ENCODE data around the gene ARHGAP8. TPM values are rescaled to one million over a fixed set of nuclear protein-coding genes. Genes with fewer than 3 reads are reported as not detected.
A peak's percentile ranks its signal among the peaks of the same experiment; 100 is the strongest.

Gene ARHGAP8
- total and polyA plus RNA-seq, 2 of the 13 experiments (the other 11 are each of a cell fraction or from before 2014, with no cell fraction given), result 0.07 TPM; not detected in 1

GRCh38 chr22:44847380-44847779 is 95.0 kb downstream of the ARHGAP8 start:
- intact Hi-C loops (cut with micrococcal nuclease; ENCODE audit: unreplicated experiment), result no loop called here
- WGBS (ENCODE audit: low lambda C conversion rate), result 0% methylated on average over 4 of the region's 4 CpGs
- Histone ChIP-seq H3K36me3 (replicated peaks in 1 of 2; ENCODE audit: control insufficient read depth in 1 of 2, insufficient read depth in 2 of 2, low read length in 2 of 2) (no peaks in the 10 kb centered on the region), H3K4me2 (ENCODE audit: low read depth, low read length) (no peak overlapping the region), H2AFZ (ENCODE audit: low read length) (no peak overlapping the region), H3K27ac (ENCODE audit: extremely low read length, insufficient read depth, low read length) (no peak overlapping the region), H3K4me1 (ENCODE audit: insufficient read depth, low read length) (no peaks in the 10 kb centered on the region), H3K27me3 (ENCODE audit: control insufficient read depth in 1 of 2, insufficient read depth in 2 of 2, low read length in 2 of 2) (peaks cover 2 to 17% of the 10 kb centered on the region in 2 experiments; a peak in 3 of 5 replicates), H3K9me3 (ENCODE audit: low read length) (no peaks in the 10 kb centered on the region), H4K20me1 (ENCODE audit: insufficient read depth, low read length) (no peaks in the 10 kb centered on the region), H3K4me3 (replicated peaks in 1 of 3; ENCODE audit: insufficient read depth in 1 of 3, low read depth in 2 of 3, low read length in 3 of 3) (no peak overlapping the region), H3K79me2 (ENCODE audit: insufficient read depth, low read length) (no peaks in the 10 kb centered on the region), H3K9ac (ENCODE audit: insufficient read depth, low read depth, low read length) (no peak overlapping the region)
- in situ Hi-C loops (cut with HindIII; ENCODE audit: extremely low pct_ligation_motif_present, low pct_unique_long_range_greater_than_20kb), result no loop called here
- BruUV-seq (replicated peaks), result no TSS peak
- DNase-seq (ENCODE audit: low spot score), result no peak
- no peak for FAIRE-seq
- ChIA-PET CTCF (ENCODE audit: low intra/inter-chr PET ratio, low total read pairs) (no interaction called here), POLR2A (no interaction called here)
- peak; percentile 14; the same call in 1 of the 2 replicates for TF ChIP-seq ZNF768 (CRISPR knock-in tag; IDR thresholded peaks at IDR 0.05)
- TF ChIP-seq ZNF225 (CRISPR knock-in tag; IDR thresholded peaks at IDR 0.05), result no peak
- ATAC-seq, result no peak

- Histone ChIP-seq H3K27ac (ENCODE audit: extremely low read length, insufficient read depth, low read length) (no peak overlapping the region), H3K27me3 (ENCODE audit: control insufficient read depth in 1 of 2, insufficient read depth in 2 of 2, low read length in 2 of 2) (peaks cover 2 to 17% of the 10 kb centered on the region in 2 experiments; a peak in 3 of 5 replicates), H2AFZ (ENCODE audit: low read length) (no peak overlapping the region), H4K20me1 (ENCODE audit: insufficient read depth, low read length) (no peaks in the 10 kb centered on the region), H3K36me3 (replicated peaks in 1 of 2; ENCODE audit: control insufficient read depth in 1 of 2, insufficient read depth in 2 of 2, low read length in 2 of 2) (no peaks in the 10 kb centered on the region), H3K4me3 (replicated peaks in 1 of 3; ENCODE audit: insufficient read depth in 1 of 3, low read depth in 2 of 3, low read length in 3 of 3) (no peak overlapping the region), H3K4me1 (ENCODE audit: insufficient read depth, low read length) (no peaks in the 10 kb centered on the region), H3K79me2 (ENCODE audit: insufficient read depth, low read length) (no peaks in the 10 kb centered on the region), H3K4me2 (ENCODE audit: low read depth, low read length) (no peak overlapping the region), H3K9ac (ENCODE audit: insufficient read depth, low read depth, low read length) (no peak overlapping the region), H3K9me3 (ENCODE audit: low read length) (no peaks in the 10 kb centered on the region)
- intact Hi-C loops (cut with micrococcal nuclease; ENCODE audit: unreplicated experiment) (no loop called here), in situ Hi-C loops (cut with HindIII; ENCODE audit: extremely low pct_ligation_motif_present, low pct_unique_long_range_greater_than_20kb) (no loop called here)
- ATAC-seq, result no peak
- BruUV-seq (replicated peaks), result no TSS peak
- POLR2A ChIA-PET, result no interaction called here
- whole genome bisulfite sequencing (ENCODE audit: low lambda C conversion rate), result no CpG with 5 or more reads among the region's 18 CpGs
- DNase-seq (ENCODE audit: low spot score), result no peak
- CTCF ChIA-PET (ENCODE audit: low intra/inter-chr PET ratio, low total read pairs), result no interaction called here
- no peak for TF ChIP-seq ASH2L (IDR thresholded peaks at IDR 0.05; ENCODE audit: insufficient read length, low read depth, low read length)
- FAIRE-seq, result no peak
Observed at GRCh38 chr22:44847892-44848291, 95.5 kb downstream of the ARHGAP8 start.
